HCT116 (cell line): ENCODE measurements around the gene PSMD4. TPM values are rescaled to one million over a fixed set of nuclear protein-coding genes. Genes with fewer than 3 reads are reported as not detected.

ENCODE experiments used
- ATAC-seq: fragments of 200-7000 bp; cut with Tn5 transposase; 2 replicates; pipeline ENCODE4 v1.9.1; 2020; ENCODE audit warnings: mild to moderate bottlenecking, moderate library complexity
- BruUV-seq: library from RNA; stranded (reverse); fragments of 400-500 nt; replicated peaks from 2 replicates; lab custom pipeline; 2021; lab: Mats Ljungman, UMichigan
- CTCF ChIA-PET: fragments of 300-600 bp; sonication (Branson Sonifier 250); formaldehyde crosslinking; loops from one replicate; lab custom pipeline; 2021; ENCODE audit warnings: antibody characterized with exemption; lab: Charles Lee
- POLR2A ChIA-PET: fragments of 300-600, 350-600 bp; sonication (Branson Sonifier 250); formaldehyde crosslinking; loops from one replicate; lab custom pipeline; 2021; ENCODE audit warnings: antibody characterized with exemption; lab: Charles Lee
- RAD21 ChIA-PET, 2 experiments: fragments of 300-600 bp; sonication (Branson Sonifier 250); formaldehyde crosslinking; loops; one replicate each; lab custom pipeline; 2023; ENCODE audit warnings: low total read pairs in 2 of 2; ENCODE audit not compliant: uncharacterized antibody in 2 of 2, unreplicated experiment in 2 of 2, low non-redundant PET in 1 of 2; lab: Charles Lee
- DNase-seq: peaks from one replicate; pipeline ENCODE4 v3.0.0-alpha.2; 2010; ENCODE audit warnings: low read depth, low spot score
- H2AFZ ChIP-seq: fragments of 200-600 bp; shearing (Covaris generic), sonication (generic); 2 replicates; pipeline ENCODE4 v1.6.1; 2017; ENCODE audit warnings: low read depth, mixed run types, mixed read lengths, antibody characterized with exemption, low read length; ENCODE audit not compliant: poor library complexity, severe bottlenecking
- H3K27ac ChIP-seq: 2 replicates; pipeline ENCODE4 v1.5.1; 2012; ENCODE audit warnings: low read depth, low read length
- H3K27me3 ChIP-seq: fragments of 200-600 bp; sonication (generic); 2 replicates; pipeline ENCODE4 v1.6.1; 2016; ENCODE audit warnings: mixed run types, low read length, mixed read lengths; ENCODE audit not compliant: insufficient read depth
- H3K36me3 ChIP-seq, 2 experiments: fragments of 200-500 bp in 1 of 2; fragments of 200-600 bp in 1 of 2; sonication (Bioruptor generic) in 1 of 2; sonication (generic) in 1 of 2; 2 replicates each; pipeline versions ENCODE4 v1.5.1 to v1.6.1; 2014 to 2016; ENCODE audit warnings: low read length in 2 of 2, inconsistent platforms in 1 of 2, mixed read lengths in 1 of 2, mixed run types in 1 of 2; ENCODE audit not compliant: insufficient read depth in 2 of 2, control insufficient read depth in 1 of 2
- H3K4me1 ChIP-seq, 2 experiments: fragments of 200-600 bp in 1 of 2; sonication (generic) in 1 of 2; 2 replicates each; pipeline versions ENCODE4 v1.5.1 to v1.6.1; 2012 to 2017; ENCODE audit warnings: low read length in 2 of 2, inconsistent platforms in 1 of 2, mild to moderate bottlenecking in 1 of 2, mixed read lengths in 1 of 2, mixed run types in 1 of 2, moderate library complexity in 1 of 2; ENCODE audit not compliant: insufficient read depth in 2 of 2, control insufficient read depth in 1 of 2
- H3K4me2 ChIP-seq: fragments of 200-600 bp; sonication (generic); 2 replicates; pipeline ENCODE4 v1.6.1; 2017; ENCODE audit warnings: mixed run types, low read length, mixed read lengths
- H3K4me3 ChIP-seq, 2 experiments: fragments of 200-600 bp in 1 of 2; sonication (generic) in 1 of 2; replicated peaks in 1 of 2; 2 replicates each; pipeline ENCODE4 v1.5.1; 2011 to 2016; ENCODE audit warnings: low read length in 2 of 2, control low read depth in 1 of 2, low read depth in 1 of 2, mild to moderate bottlenecking in 1 of 2, mixed read lengths in 1 of 2, mixed run types in 1 of 2
- H3K79me2 ChIP-seq: fragments of 200-600 bp; sonication (generic); 2 replicates; pipeline ENCODE4 v1.6.1; 2017; ENCODE audit warnings: mild to moderate bottlenecking, mixed run types, low read length, moderate library complexity, mixed read lengths; ENCODE audit not compliant: insufficient read depth
- H3K9ac ChIP-seq: fragments of 200-600 bp; sonication (generic); 2 replicates; pipeline ENCODE4 v1.6.1; 2016; ENCODE audit warnings: low read length, mixed read lengths
- H3K9me2 ChIP-seq: fragments of 200-600 bp; sonication (generic), shearing (Covaris generic); 2 replicates; pipeline ENCODE4 v1.6.1; 2017; ENCODE audit warnings: mixed run types, mild to moderate bottlenecking, moderate library complexity; ENCODE audit not compliant: insufficient read depth
- H3K9me3 ChIP-seq, 2 experiments: fragments of 200-500 bp in 1 of 2; fragments of 200-600 bp in 1 of 2; sonication (Bioruptor generic) in 1 of 2; sonication (generic) in 1 of 2; 2 replicates each; pipeline ENCODE4 v1.6.1; 2014 to 2017; ENCODE audit warnings: low read length in 2 of 2, mixed read lengths in 2 of 2, inconsistent platforms in 1 of 2, low read depth in 1 of 2, mild to moderate bottlenecking in 1 of 2, mixed run types in 1 of 2, moderate library complexity in 1 of 2; ENCODE audit not compliant: control insufficient read depth in 1 of 2, insufficient read depth in 1 of 2
- H4K20me1 ChIP-seq: fragments of 200-600 bp; sonication (generic), shearing (Covaris generic); 2 replicates; pipeline ENCODE4 v1.6.1; 2017; ENCODE audit warnings: mixed run types, mild to moderate bottlenecking, moderate library complexity; ENCODE audit not compliant: insufficient read depth
- CEBPB ChIP-seq: IDR thresholded peaks from 2 replicates; pipeline ENCODE4 v1.6.1; 2012; ENCODE audit warnings: low read depth
- EGR1 ChIP-seq: IDR thresholded peaks from 2 replicates; pipeline ENCODE4 v1.6.1; 2012; ENCODE audit warnings: low read depth
- EZH2 ChIP-seq: fragments of 200-600 bp; sonication (generic); IDR thresholded peaks from 2 replicates; pipeline ENCODE4 v1.6.1; 2017; ENCODE audit warnings: antibody characterized with exemption, mixed run types
- POLR2AphosphoS5 ChIP-seq: IDR thresholded peaks from 2 replicates; pipeline ENCODE4 v1.6.1; 2011; ENCODE audit warnings: mild to moderate bottlenecking, low read depth, low read length, moderate library complexity
- SIN3A ChIP-seq: IDR thresholded peaks from 2 replicates; pipeline ENCODE4 v1.6.1; 2012; ENCODE audit warnings: low read depth
- ZFX ChIP-seq: fragments of 450-650 bp; IDR thresholded peaks from 2 replicates; pipeline ENCODE4 v1.6.1; 2017
- ZNF274 ChIP-seq: fragments of 200-500 bp; sonication (Bioruptor generic); IDR thresholded peaks from 2 replicates; pipeline ENCODE4 v1.6.1; 2014; ENCODE audit warnings: mild to moderate bottlenecking, low read depth, low read length, inconsistent platforms
- intact Hi-C: fragments of 100-400 bp; cut with micrococcal nuclease; formaldehyde crosslinking; loops from 2 replicates; pipeline ENCODE4 v1.10.0; 2022
- total RNA-seq: library from RNA; stranded (reverse); gene quantifications from one replicate; pipeline ENCODE4 v1.2.1, GENCODE V29; 2021; ENCODE audit not compliant: unreplicated experiment
- TF ChIP-seq, protein P1 (sequence below), 3 experiments: fragments of 200-600 bp in 1 of 3; sonication (generic) in 1 of 3; IDR thresholded peaks in 2 of 3; conservative IDR thresholded peaks in 1 of 3; 2 replicates each; pipeline ENCODE4 v1.5.1; 2012 to 2017; ENCODE audit warnings: low read depth in 2 of 3, low read length in 2 of 3, antibody characterized with exemption in 1 of 3, borderline replicate concordance in 1 of 3, control low read depth in 1 of 3, mild to moderate bottlenecking in 1 of 3, mixed read lengths in 1 of 3, mixed run types in 1 of 3, moderate library complexity in 1 of 3; ENCODE audit not compliant: insufficient read depth in 1 of 3
- TF ChIP-seq, protein P2 (sequence below): IDR thresholded peaks from 2 replicates; pipeline ENCODE4 v1.6.1; 2012
- TF ChIP-seq, protein P3 (sequence below): IDR thresholded peaks from 2 replicates; pipeline ENCODE4 v1.6.1; 2012
- TF ChIP-seq, protein P4 (sequence below): IDR thresholded peaks from 2 replicates; pipeline ENCODE4 v1.6.1; 2011; ENCODE audit warnings: mild to moderate bottlenecking, low read length, moderate library complexity; ENCODE audit not compliant: insufficient replicate concordance; ENCODE audit errors: extremely low read depth

Gene PSMD4
- total RNA-seq, 1 experiment from 2014 or later = 225 TPM

DNA sequence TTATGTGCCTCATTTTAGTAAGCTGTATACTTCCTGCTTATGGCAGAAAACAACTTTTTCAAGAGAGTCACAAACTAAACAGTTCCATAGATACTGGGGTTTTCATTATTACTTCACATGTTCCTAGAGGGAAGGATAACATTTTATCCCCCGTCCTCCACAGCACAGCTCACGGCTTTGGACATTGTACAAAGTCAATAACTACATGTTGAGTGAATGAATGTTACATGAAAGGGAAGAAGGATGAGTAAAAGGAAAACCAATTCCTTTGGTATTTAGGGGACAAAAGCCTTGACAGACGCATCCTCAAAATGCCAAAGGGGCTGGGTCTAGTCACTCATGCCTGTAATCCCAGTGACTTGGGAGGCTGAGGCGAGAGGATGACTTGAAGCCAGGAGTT, 57.9 kb downstream of the PSMD4 start:
- Histone ChIP-seq H3K9ac (peak overlapping the region; percentile 31; the same call in 1 of the 2 replicates), H3K27me3 (no peaks in the 10 kb centered on the region), H3K4me2 (peak overlapping the region; percentile 53), H4K20me1 (no peaks in the 10 kb centered on the region), H3K79me2 (peaks cover 3% of the 10 kb centered on the region; the same call in 1 of the 2 replicates), H3K36me3 (peaks cover 1 to 9% of the 10 kb centered on the region in 2 experiments; a peak in 2 of 4 replicates), H3K27ac (peak overlapping the region; percentile 48; the same call in 1 of the 2 replicates), H3K9me3 (no peaks in the 10 kb centered on the region), H3K9me2 (no peaks in the 10 kb centered on the region), H2AFZ (no peak overlapping the region), H3K4me3 (no peak overlapping the region), H3K4me1 (peaks cover 16 to 34% of the 10 kb centered on the region in 2 experiments)
- DNase-seq = no peak
- CTCF ChIA-PET = interaction anchor here (1.0 to 4.8 kb wide), 4 partner anchors 12 to 524 kb away, joined by 3 to 33 read pairs (median 15); partner anchors contain the start of gene PI4KB
- no peak for ATAC-seq
- no peak for TF ChIP-seq ZFX
- no peak for TF ChIP-seq ZNF274
- TF ChIP-seq EZH2 = no peak
- TF ChIP-seq, protein P1, sequence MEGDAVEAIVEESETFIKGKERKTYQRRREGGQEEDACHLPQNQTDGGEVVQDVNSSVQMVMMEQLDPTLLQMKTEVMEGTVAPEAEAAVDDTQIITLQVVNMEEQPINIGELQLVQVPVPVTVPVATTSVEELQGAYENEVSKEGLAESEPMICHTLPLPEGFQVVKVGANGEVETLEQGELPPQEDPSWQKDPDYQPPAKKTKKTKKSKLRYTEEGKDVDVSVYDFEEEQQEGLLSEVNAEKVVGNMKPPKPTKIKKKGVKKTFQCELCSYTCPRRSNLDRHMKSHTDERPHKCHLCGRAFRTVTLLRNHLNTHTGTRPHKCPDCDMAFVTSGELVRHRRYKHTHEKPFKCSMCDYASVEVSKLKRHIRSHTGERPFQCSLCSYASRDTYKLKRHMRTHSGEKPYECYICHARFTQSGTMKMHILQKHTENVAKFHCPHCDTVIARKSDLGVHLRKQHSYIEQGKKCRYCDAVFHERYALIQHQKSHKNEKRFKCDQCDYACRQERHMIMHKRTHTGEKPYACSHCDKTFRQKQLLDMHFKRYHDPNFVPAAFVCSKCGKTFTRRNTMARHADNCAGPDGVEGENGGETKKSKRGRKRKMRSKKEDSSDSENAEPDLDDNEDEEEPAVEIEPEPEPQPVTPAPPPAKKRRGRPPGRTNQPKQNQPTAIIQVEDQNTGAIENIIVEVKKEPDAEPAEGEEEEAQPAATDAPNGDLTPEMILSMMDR (IDR thresholded peaks at IDR 0.05 in 2 of 3, conservative IDR thresholded peaks at IDR 0.05 in 1 of 3; ENCODE audit: borderline replicate concordance in 1 of 3, insufficient read depth in 1 of 3, low read depth in 2 of 3, low read length in 2 of 3) = no peak
- TF ChIP-seq, protein P2, sequence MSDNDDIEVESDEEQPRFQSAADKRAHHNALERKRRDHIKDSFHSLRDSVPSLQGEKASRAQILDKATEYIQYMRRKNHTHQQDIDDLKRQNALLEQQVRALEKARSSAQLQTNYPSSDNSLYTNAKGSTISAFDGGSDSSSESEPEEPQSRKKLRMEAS = no peak
- TF ChIP-seq EGR1 = no peak
- TF ChIP-seq, protein P3, sequence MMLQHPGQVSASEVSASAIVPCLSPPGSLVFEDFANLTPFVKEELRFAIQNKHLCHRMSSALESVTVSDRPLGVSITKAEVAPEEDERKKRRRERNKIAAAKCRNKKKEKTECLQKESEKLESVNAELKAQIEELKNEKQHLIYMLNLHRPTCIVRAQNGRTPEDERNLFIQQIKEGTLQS = no peak
- no peak for TF ChIP-seq CEBPB
- TF ChIP-seq, protein P4, sequence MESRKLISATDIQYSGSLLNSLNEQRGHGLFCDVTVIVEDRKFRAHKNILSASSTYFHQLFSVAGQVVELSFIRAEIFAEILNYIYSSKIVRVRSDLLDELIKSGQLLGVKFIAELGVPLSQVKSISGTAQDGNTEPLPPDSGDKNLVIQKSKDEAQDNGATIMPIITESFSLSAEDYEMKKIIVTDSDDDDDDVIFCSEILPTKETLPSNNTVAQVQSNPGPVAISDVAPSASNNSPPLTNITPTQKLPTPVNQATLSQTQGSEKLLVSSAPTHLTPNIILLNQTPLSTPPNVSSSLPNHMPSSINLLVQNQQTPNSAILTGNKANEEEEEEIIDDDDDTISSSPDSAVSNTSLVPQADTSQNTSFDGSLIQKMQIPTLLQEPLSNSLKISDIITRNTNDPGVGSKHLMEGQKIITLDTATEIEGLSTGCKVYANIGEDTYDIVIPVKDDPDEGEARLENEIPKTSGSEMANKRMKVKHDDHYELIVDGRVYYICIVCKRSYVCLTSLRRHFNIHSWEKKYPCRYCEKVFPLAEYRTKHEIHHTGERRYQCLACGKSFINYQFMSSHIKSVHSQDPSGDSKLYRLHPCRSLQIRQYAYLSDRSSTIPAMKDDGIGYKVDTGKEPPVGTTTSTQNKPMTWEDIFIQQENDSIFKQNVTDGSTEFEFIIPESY = no peak
- no peak for TF ChIP-seq POLR2AphosphoS5
- TF ChIP-seq SIN3A = no peak
- POLR2A ChIA-PET = interaction anchor here (1.2 to 3.0 kb wide), 3 partner anchors 9 to 28 kb away, joined by 4 to 18 read pairs (median 4); partner anchors contain the start of gene PI4KB
- intact Hi-C loops = no loop called here
- RAD21 ChIA-PET = interaction anchor here in 1 of 2 experiments (1.8 kb wide), 1 partner anchor 28 kb away, joined by 4 read pairs; no protein-coding TSS in a partner anchor
- no TSS peak for BruUV-seq
